ENCODE measurements around the gene KIF25. TPM values are rescaled to one million over a fixed set of nuclear protein-coding genes. Genes with fewer than 3 reads are reported as not detected.

KIF25 gene
- total and polyA plus RNA-seq, 5 donors from 2014 or later = not detected

GRCh38 chr6:168030218-168030746 is 32.8 kb downstream of the KIF25 start:
- no peaks in the 10 kb centered on the region for H3K36me3 Mint-ChIP-seq
- DNase-seq (no peak), ATAC-seq (ENCODE audit: low read depth in 2 of 2) (no peak)
- Histone ChIP-seq H3K4me3 (ENCODE audit: low read depth, low read length) (no peak overlapping the region), H3K9me3 (ENCODE audit: control insufficient read depth in 2 of 2, low read length in 2 of 2) (no peaks in the 10 kb centered on the region), H3K36me3 (ENCODE audit: control insufficient read depth, insufficient read depth, low read length) (no peaks in the 10 kb centered on the region), H3K27ac (ENCODE audit: insufficient read depth, low read length, poor library complexity, severe bottlenecking) (no peak overlapping the region), H3K4me1 (ENCODE audit: control insufficient read depth, insufficient read depth, low read length, poor library complexity, severe bottlenecking) (no peaks in the 10 kb centered on the region), H3K27me3 (ENCODE audit: control insufficient read depth, insufficient read depth, low read length) (no peaks in the 10 kb centered on the region)
- peaks cover 0 to 7% (median 2%) of the 10 kb centered on the region in 4 donors for H3K4me1 Mint-ChIP-seq
- peaks cover 4% of the 10 kb centered on the region for H3K27me3 Mint-ChIP-seq
- H3K27ac Mint-ChIP-seq = no peak overlapping the region
- H3K9me3 Mint-ChIP-seq = peaks cover 0 to 9% (median 0%) of the 10 kb centered on the region in 7 donors
- H3K4me3 Mint-ChIP-seq = no peak overlapping the region

- Mint-ChIP-seq H3K27me3 (peaks cover 4% of the 10 kb centered on the region), H3K9me3 (peaks cover 0 to 9% (median 0%) of the 10 kb centered on the region in 7 donors), H3K36me3 (no peaks in the 10 kb centered on the region), H3K4me1 (peaks cover 0 to 9% (median 1%) of the 10 kb centered on the region in 4 donors), H3K27ac (no peak overlapping the region), H3K4me3 (no peak overlapping the region)
- Histone ChIP-seq H3K4me1 (ENCODE audit: control insufficient read depth, insufficient read depth, low read length, poor library complexity, severe bottlenecking) (no peaks in the 10 kb centered on the region), H3K27me3 (ENCODE audit: control insufficient read depth, insufficient read depth, low read length) (no peaks in the 10 kb centered on the region), H3K36me3 (ENCODE audit: control insufficient read depth, insufficient read depth, low read length) (no peaks in the 10 kb centered on the region), H3K9me3 (ENCODE audit: control insufficient read depth in 2 of 2, low read length in 2 of 2) (no peaks in the 10 kb centered on the region), H3K4me3 (ENCODE audit: low read depth, low read length) (no peak overlapping the region), H3K27ac (ENCODE audit: insufficient read depth, low read length, poor library complexity, severe bottlenecking) (no peak overlapping the region)
- DNase-seq = no peak
- ATAC-seq (ENCODE audit: low read depth in 2 of 2) = no peak
Observed at GRCh38 chr6:168030908-168031307, 33.4 kb downstream of the KIF25 start.

- Histone ChIP-seq H3K4me1 (ENCODE audit: control insufficient read depth, insufficient read depth, low read length, poor library complexity, severe bottlenecking) (no peaks in the 10 kb centered on the region), H3K9me3 (ENCODE audit: control insufficient read depth in 2 of 2, low read length in 2 of 2) (no peaks in the 10 kb centered on the region), H3K36me3 (ENCODE audit: control insufficient read depth, insufficient read depth, low read length) (no peaks in the 10 kb centered on the region), H3K4me3 (ENCODE audit: low read depth, low read length) (no peak overlapping the region), H3K27ac (ENCODE audit: insufficient read depth, low read length, poor library complexity, severe bottlenecking) (no peak overlapping the region), H3K27me3 (ENCODE audit: control insufficient read depth, insufficient read depth, low read length) (no peaks in the 10 kb centered on the region)
- H3K9me3 Mint-ChIP-seq = peaks cover 0 to 9% (median 0%) of the 10 kb centered on the region in 7 donors
- peaks cover 4% of the 10 kb centered on the region for H3K27me3 Mint-ChIP-seq
- DNase-seq (no peak), ATAC-seq (ENCODE audit: low read depth in 2 of 2) (no peak)
- H3K4me3 Mint-ChIP-seq = no peak overlapping the region
- H3K27ac Mint-ChIP-seq = no peak overlapping the region
- H3K36me3 Mint-ChIP-seq = no peaks in the 10 kb centered on the region
- H3K4me1 Mint-ChIP-seq = peaks cover 0 to 12% (median 1%) of the 10 kb centered on the region in 4 donors
Observed at GRCh38 chr6:168031411-168031971, 34.0 kb downstream of the KIF25 start.

GRCh38 chr6:168032005-168032760 is 34.7 kb downstream of the KIF25 start:
- Mint-ChIP-seq H3K4me1 (peaks cover 0 to 12% (median 1%) of the 10 kb centered on the region in 4 donors), H3K27me3 (peaks cover 4% of the 10 kb centered on the region), H3K36me3 (no peaks in the 10 kb centered on the region), H3K4me3 (no peak overlapping the region), H3K9me3 (peaks cover 0 to 10% (median 0%) of the 10 kb centered on the region in 7 donors), H3K27ac (no peak overlapping the region)
- Histone ChIP-seq H3K27me3 (ENCODE audit: control insufficient read depth, insufficient read depth, low read length) (no peaks in the 10 kb centered on the region), H3K9me3 (ENCODE audit: control insufficient read depth in 2 of 2, low read length in 2 of 2) (no peaks in the 10 kb centered on the region), H3K36me3 (ENCODE audit: control insufficient read depth, insufficient read depth, low read length) (no peaks in the 10 kb centered on the region), H3K4me1 (ENCODE audit: control insufficient read depth, insufficient read depth, low read length, poor library complexity, severe bottlenecking) (no peaks in the 10 kb centered on the region), H3K4me3 (ENCODE audit: low read depth, low read length) (no peak overlapping the region), H3K27ac (ENCODE audit: insufficient read depth, low read length, poor library complexity, severe bottlenecking) (no peak overlapping the region)
- ATAC-seq (ENCODE audit: low read depth in 2 of 2) = no peak
- DNase-seq = no peak

- no peaks in the 10 kb centered on the region for H3K9me3 ChIP-seq (ENCODE audit: control insufficient read depth in 2 of 2, low read length in 2 of 2)
- H3K36me3 ChIP-seq (ENCODE audit: control insufficient read depth, insufficient read depth, low read length) = no peaks in the 10 kb centered on the region
Observed at GRCh38 chr6:168033791-168034190, 36.3 kb downstream of the KIF25 start.

GRCh38 chr6:168034537-168034936 is 37.1 kb downstream of the KIF25 start:
- Histone ChIP-seq H3K4me3 (ENCODE audit: low read depth, low read length) (no peak overlapping the region), H3K27me3 (ENCODE audit: control insufficient read depth, insufficient read depth, low read length) (no peaks in the 10 kb centered on the region), H3K27ac (ENCODE audit: insufficient read depth, low read length, poor library complexity, severe bottlenecking) (no peak overlapping the region), H3K4me1 (ENCODE audit: control insufficient read depth, insufficient read depth, low read length, poor library complexity, severe bottlenecking) (no peaks in the 10 kb centered on the region), H3K36me3 (ENCODE audit: control insufficient read depth, insufficient read depth, low read length) (no peaks in the 10 kb centered on the region), H3K9me3 (ENCODE audit: control insufficient read depth in 2 of 2, low read length in 2 of 2) (peaks cover 1 to 5% of the 10 kb centered on the region in 2 experiments)
- peaks cover 4% of the 10 kb centered on the region for H3K27me3 Mint-ChIP-seq
- peaks cover 0 to 10% (median 1%) of the 10 kb centered on the region in 4 donors for H3K4me1 Mint-ChIP-seq
- no peak overlapping the region for H3K4me3 Mint-ChIP-seq
- ATAC-seq (ENCODE audit: low read depth in 2 of 2) (no peak), DNase-seq (no peak)
- peaks cover 0 to 13% (median 1%) of the 10 kb centered on the region in 7 donors for H3K9me3 Mint-ChIP-seq
- no peaks in the 10 kb centered on the region for H3K36me3 Mint-ChIP-seq
- H3K27ac Mint-ChIP-seq = no peak overlapping the region

More at GRCh38 chr6:168033791-168034190, 36.3 kb downstream of the KIF25 start:
- H3K4me3 Mint-ChIP-seq = no peak overlapping the region
- ATAC-seq (ENCODE audit: low read depth in 2 of 2) (no peak), DNase-seq (no peak)
- H3K27ac ChIP-seq (ENCODE audit: insufficient read depth, low read length, poor library complexity, severe bottlenecking) = no peak overlapping the region
- H3K4me3 ChIP-seq (ENCODE audit: low read depth, low read length) = no peak overlapping the region
- no peak overlapping the region for H3K27ac Mint-ChIP-seq
- no peaks in the 10 kb centered on the region for H3K4me1 ChIP-seq (ENCODE audit: control insufficient read depth, insufficient read depth, low read length, poor library complexity, severe bottlenecking)
- no peaks in the 10 kb centered on the region for H3K36me3 Mint-ChIP-seq
- H3K27me3 ChIP-seq (ENCODE audit: control insufficient read depth, insufficient read depth, low read length) = no peaks in the 10 kb centered on the region
- H3K9me3 Mint-ChIP-seq = peaks cover 0 to 13% (median 1%) of the 10 kb centered on the region in 7 donors
- H3K27me3 Mint-ChIP-seq = peaks cover 4% of the 10 kb centered on the region
- H3K4me1 Mint-ChIP-seq = peaks cover 0 to 10% (median 1%) of the 10 kb centered on the region in 4 donors

GRCh38 chr6:168035098-168035660 is 37.7 kb downstream of the KIF25 start:
- no peak for DNase-seq
- H3K27ac Mint-ChIP-seq = no peak overlapping the region

More at GRCh38 chr6:168035098-168035660, 37.7 kb downstream of the KIF25 start:
- H3K27me3 Mint-ChIP-seq = peaks cover 4% of the 10 kb centered on the region
- no peak for ATAC-seq (ENCODE audit: low read depth in 2 of 2)
- H3K4me3 Mint-ChIP-seq = peak overlapping the region in 2 of 4 donors; percentile 41 to 74
- H3K27me3 ChIP-seq (ENCODE audit: control insufficient read depth, insufficient read depth, low read length) = no peaks in the 10 kb centered on the region
- no peaks in the 10 kb centered on the region for H3K36me3 Mint-ChIP-seq
- no peak overlapping the region for H3K4me3 ChIP-seq (ENCODE audit: low read depth, low read length)
- H3K36me3 ChIP-seq (ENCODE audit: control insufficient read depth, insufficient read depth, low read length) = no peaks in the 10 kb centered on the region
- peaks cover 0 to 10% (median 1%) of the 10 kb centered on the region in 4 donors for H3K4me1 Mint-ChIP-seq
- H3K9me3 Mint-ChIP-seq = peaks cover 0 to 14% (median 1%) of the 10 kb centered on the region in 7 donors
- H3K27ac ChIP-seq (ENCODE audit: insufficient read depth, low read length, poor library complexity, severe bottlenecking) = no peak overlapping the region
- peaks cover 6 to 11% of the 10 kb centered on the region in 2 experiments for H3K9me3 ChIP-seq (ENCODE audit: control insufficient read depth in 2 of 2, low read length in 2 of 2)
- no peaks in the 10 kb centered on the region for H3K4me1 ChIP-seq (ENCODE audit: control insufficient read depth, insufficient read depth, low read length, poor library complexity, severe bottlenecking)
